NCI-H2227 (cell line): Measurements from ENCODE around the gene DAB2IP.
A peak's percentile ranks its signal among the peaks of the same experiment; 100 is the strongest.
"Not testable (repeated sequence)": the region's sequence is repeated elsewhere in the genome, so short reads cannot be mapped to it uniquely, and the experiment has no call there.

Experiments used
- DNase-seq: peaks from one replicate; lab custom pipeline; 2025; ENCODE audit not compliant: unreplicated experiment; lab: John Stamatoyannopoulos, UW

Gene DAB2IP

GRCh38 chr9:121643473-121643872 is 8.0 kb upstream of the DAB2IP start:
- no peak for DNase-seq

- not testable (repeated sequence) for DNase-seq
Observed at GRCh38 chr9:121644040-121644439, 7.4 kb upstream of the DAB2IP start.

- no peak for DNase-seq
Observed at GRCh38 chr9:121645003-121645402, 6.4 kb upstream of the DAB2IP start.

GRCh38 chr9:121645853-121646807 is 5.3 kb upstream of the DAB2IP start:
- DNase-seq = no peak

- no peak for DNase-seq
Observed at GRCh38 chr9:121646992-121647391, 4.4 kb upstream of the DAB2IP start.

GRCh38 chr9:121648172-121648571 is 3.3 kb upstream of the DAB2IP start:
- DNase-seq = no peak

GRCh38 chr9:121648799-121649198 is 2.6 kb upstream of the DAB2IP start:
- DNase-seq = no peak

- DNase-seq = no peak
Observed at GRCh38 chr9:121649476-121650216, 1.8 kb upstream of the DAB2IP start.

GRCh38 chr9:121650217-121651007 is 1.0 kb upstream of the DAB2IP start:
- DNase-seq = peak; percentile 76

- DNase-seq = no peak
Observed at GRCh38 chr9:121651008-121651294, 483 bp upstream of the DAB2IP start.

- DNase-seq = no peak
Observed at GRCh38 chr9:121652021-121652837, 795 bp downstream of the DAB2IP start.

GRCh38 chr9:121652838-121653231 is 1.4 kb downstream of the DAB2IP start:
- DNase-seq = no peak

GRCh38 chr9:121654499-121655140 is 3.2 kb downstream of the DAB2IP start:
- no peak for DNase-seq

- no peak for DNase-seq
Observed at GRCh38 chr9:121655231-121655755, 3.9 kb downstream of the DAB2IP start.

GRCh38 chr9:121656941-121657470 is 5.6 kb downstream of the DAB2IP start:
- DNase-seq = no peak

GRCh38 chr9:121658166-121658565 is 6.7 kb downstream of the DAB2IP start:
- peak; percentile 6 for DNase-seq

- no peak for DNase-seq
Observed at GRCh38 chr9:121658591-121658990, 7.2 kb downstream of the DAB2IP start.

GRCh38 chr9:121660367-121660766 is 8.9 kb downstream of the DAB2IP start:
- no peak for DNase-seq

GRCh38 chr9:121660876-121661275 is 9.4 kb downstream of the DAB2IP start:
- DNase-seq = no peak

GRCh38 chr9:121661328-121661727 is 9.9 kb downstream of the DAB2IP start:
- DNase-seq = no peak
